M059J (cell line): ENCODE measurements around the gene DISC1. TPM values are rescaled to one million over a fixed set of nuclear protein-coding genes. Genes with fewer than 3 reads are reported as not detected.

ENCODE experiments used
- DNase-seq: peaks from one replicate; pipeline ENCODE4 v3.0.0-alpha.2; 2012; ENCODE audit warnings: low read depth
- total RNA-seq: library from RNA; depleted of rRNA; stranded (reverse); fragments of >200 nt; shearing (Covaris generic); gene quantifications from 2 replicates; pipeline ENCODE4 v1.2.3, GENCODE V29; 2014

DISC1 gene
- total RNA-seq, 1 experiment from 2014 or later, result 5.8 TPM

DNA sequence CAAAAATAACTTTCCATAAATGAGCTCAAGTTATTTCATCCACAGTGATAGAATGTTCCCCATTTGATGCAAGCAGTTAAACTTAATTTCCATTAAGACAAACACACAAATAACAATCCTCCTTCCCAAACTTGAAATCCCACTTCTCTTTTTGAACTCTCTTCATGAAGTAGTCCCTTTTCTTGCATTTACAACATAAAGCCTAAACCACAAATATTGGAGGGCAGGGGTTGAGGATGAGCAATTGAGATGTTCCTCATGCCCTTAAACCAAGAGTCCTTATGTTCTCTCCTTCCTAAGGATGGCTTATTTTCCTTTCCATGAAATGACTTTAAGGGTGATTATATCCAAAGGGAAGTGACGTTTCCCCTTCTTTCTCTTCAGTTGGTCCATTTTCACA lies 228.8 kb downstream of the DISC1 start:
- DNase-seq, result no peak

GRCh38 chr1:231855926-231856325 lies 229.3 kb downstream of the DISC1 start:
- no peak for DNase-seq

DNA sequence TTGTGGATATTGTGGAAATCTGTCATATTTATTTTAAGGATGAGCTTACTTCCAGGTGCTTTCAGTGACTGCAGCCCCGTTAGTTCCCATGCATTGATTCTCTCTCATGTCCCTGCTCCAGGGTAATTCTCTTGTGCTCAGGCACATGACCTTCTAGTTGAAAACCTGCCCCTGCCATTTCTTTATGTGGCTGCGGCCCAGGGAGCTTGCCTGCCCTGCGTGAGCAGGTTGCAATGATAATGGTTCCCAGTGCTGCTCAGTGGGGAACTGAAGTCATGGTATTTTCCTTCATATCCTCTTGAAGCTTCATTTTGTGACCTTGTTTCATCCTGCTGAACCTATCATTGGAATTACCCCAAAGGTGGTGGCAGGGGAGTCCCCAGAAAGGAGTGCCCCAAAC lies 229.8 kb downstream of the DISC1 start:
- DNase-seq, result no peak

DNA sequence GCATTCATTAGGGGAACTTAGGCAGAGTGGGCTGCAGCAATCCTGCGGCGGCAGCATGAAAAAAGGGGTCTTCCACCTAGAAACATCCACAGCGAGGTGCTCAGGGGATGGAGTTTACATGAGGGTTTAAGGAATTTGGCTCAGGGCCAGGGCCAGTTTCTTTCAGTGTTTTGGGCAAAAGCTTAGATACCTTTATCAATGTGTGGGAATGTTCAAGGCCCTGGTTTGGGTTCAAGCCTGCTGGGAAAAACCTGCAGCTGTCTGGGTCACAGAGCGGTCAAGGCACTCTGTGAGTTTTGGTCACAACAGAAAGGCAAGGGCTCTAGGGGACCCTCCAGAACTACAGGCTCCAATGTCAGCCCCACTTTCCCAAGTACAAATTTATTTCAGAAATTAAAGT lies 230.3 kb downstream of the DISC1 start:
- DNase-seq, result no peak

DNA sequence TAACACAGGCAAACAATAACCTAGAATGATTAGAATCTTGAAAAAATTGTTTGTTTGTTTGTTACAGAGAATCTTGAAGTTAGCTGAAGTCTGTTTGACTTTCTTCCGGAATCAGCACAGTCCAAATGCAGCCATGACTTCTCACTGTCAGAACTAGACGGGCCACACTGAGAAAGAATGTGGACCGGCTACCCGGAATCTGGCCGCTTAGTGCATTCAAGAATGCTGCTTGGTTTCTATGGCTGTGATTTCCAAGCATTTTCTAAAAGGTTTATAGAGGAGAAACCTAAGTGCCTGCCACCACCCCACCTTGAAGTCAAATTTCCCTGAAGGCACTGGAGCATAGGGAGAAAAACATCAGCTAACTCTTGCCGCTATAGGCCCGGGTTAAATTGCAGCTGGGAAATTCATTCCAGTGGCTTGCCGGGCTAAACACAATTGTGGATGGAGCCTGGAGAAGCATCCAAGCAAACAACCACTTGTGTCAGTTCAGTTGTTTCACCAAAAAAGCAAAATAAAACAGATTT lies 231.1 kb downstream of the DISC1 start:
- no peak for DNase-seq

- no peak for DNase-seq
Measured at GRCh38 chr1:231860221-231861088, 233.9 kb downstream of the DISC1 start.

- no peak for DNase-seq
Measured at GRCh38 chr1:231861541-231862481, 235.2 kb downstream of the DISC1 start.

DNA sequence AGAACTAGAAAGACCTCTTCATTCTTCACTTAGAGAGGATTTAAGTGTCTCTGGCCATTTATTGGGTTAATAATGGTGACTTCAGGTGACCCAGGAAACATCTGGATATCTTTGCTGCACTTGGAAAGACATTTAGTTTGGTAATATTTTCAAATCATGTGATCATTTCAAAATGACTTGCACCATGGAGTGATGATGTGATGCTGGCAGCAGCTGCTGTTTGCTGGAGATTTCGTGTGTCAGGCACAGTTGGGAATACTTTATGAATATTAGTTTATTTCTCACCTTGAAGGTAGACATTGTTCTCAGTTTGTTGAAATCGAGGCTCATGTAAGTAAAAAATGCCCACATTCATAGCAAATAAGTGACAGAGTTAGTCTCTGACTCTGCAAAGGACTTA lies 236.0 kb downstream of the DISC1 start:
- DNase-seq, result no peak

- DNase-seq, result no peak
Measured at GRCh38 chr1:231865331-231865730, 238.7 kb downstream of the DISC1 start.

- DNase-seq, result peak; percentile 67
Measured at GRCh38 chr1:231866392-231867331, 240.1 kb downstream of the DISC1 start.

GRCh38 chr1:231867607-231868006 lies 241.0 kb downstream of the DISC1 start:
- peak; percentile 23 for DNase-seq

GRCh38 chr1:231869364-231869763 lies 242.8 kb downstream of the DISC1 start:
- DNase-seq, result no peak

- no peak for DNase-seq
Measured at GRCh38 chr1:231871471-231871870, 244.9 kb downstream of the DISC1 start.

DNA sequence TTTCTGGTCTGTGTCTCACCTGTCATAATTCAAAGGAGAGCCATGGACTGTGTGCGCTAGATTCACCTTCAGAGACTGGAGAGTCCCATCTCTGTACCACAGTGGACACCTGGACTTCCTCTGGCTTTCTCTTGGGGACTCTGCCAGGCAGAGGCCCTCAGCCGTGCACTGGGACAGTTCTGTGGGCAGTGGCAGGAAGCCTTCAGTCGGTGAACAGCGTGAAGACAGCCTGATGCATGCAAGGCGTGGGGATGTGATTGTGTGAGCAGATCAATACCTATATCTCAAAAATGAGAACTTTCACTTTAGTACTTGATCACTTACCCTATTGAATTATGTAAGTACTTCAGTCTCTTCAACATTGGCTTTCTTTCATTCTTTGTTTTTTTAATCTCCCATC lies 245.3 kb downstream of the DISC1 start:
- DNase-seq, result no peak

DNA sequence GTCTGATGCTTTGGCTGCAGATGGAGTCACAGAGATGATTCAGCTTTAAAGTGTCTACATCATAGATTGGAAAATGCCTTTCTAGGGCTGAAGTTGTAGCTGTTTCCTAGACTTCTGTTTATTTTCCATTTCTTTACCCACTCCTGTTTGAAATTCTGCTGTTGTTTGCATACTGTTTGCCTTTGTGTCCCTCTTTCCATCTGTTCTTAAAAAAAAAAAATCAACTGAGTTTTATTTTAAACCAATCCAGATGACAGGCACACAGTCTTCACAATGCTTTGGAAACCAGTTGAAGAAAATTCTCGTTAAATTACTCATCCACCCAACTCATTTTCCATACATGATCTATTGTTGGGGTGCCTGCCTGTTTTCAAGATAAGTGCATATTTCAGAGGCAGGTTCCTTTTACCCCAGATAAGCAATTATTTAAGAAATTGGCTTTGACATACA lies 245.9 kb downstream of the DISC1 start:
- peak; percentile 67 for DNase-seq

GRCh38 chr1:231878737-231879136 lies 252.1 kb downstream of the DISC1 start:
- no peak for DNase-seq

- no peak for DNase-seq
Measured at GRCh38 chr1:231879296-231879695, 252.7 kb downstream of the DISC1 start.

GRCh38 chr1:231882333-231882732 lies 255.7 kb downstream of the DISC1 start:
- no peak for DNase-seq

DNA sequence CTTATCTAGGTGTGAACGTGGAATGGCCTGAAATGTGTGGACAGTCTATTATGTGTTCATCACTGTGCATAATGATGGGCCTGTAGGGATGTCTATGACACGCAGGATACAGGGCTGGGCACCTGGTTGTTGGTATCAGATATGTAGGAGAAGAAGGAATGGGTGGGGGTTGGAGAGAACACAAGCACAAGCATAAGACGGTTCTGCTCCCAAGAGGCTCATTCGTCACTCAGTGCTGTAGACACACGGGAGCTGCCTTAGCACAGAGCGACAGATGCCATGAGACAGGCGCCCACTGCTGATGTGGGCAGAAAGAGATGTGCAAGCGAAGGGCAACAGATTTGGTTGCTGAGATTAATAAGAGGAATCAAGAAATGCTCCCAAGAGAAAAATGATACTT lies 256.2 kb downstream of the DISC1 start:
- no peak for DNase-seq

DNA sequence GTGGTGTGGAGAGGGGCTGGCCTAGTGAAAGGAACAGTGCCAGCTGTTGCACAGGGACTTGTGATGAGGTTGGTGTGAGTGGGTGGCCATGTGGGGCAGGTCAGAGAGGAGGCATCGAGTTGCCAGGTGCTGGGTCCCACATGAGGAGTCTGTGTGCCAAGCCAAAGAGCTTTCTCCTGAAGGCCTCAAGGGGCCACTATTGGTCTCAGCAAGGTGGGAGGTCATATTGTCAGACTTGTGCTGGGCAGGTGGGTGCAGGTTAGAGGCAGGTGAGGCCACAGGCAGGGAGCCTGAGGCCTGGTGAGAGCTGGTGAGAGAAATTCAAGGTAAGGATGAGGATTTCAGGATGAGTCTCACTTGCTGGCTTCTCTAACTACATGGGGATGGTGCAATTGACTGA lies 256.8 kb downstream of the DISC1 start:
- DNase-seq, result no peak

DNA sequence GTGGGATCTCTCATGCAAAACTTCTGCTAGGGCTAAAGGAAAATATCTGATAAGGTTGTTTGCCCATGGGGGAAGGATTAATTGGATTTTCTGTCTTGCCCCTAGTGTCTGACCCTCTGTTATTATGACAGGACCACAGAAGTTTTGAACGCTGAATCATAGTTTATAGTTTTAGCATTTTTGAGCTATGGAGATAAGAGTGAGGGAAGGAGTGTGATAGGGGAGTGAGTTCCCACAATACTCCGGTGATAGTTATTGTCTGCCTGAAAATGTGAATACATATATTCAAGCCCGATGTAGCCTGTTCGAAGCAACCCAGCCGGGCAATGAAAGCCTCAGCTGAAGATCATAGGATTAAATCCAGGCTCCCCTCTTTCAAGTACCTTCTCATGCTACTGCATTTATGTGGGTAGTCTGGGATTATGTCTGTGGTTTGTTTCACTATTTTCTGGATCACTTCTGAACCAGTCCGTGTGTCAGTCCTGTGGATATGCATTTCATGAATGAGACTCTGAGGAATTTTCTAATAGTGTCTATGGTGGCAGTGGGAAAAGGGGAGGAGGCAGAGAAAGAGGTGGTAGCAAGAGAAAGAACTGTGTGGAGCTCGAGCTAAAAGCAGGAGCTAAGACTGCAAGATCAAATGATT lies 258.7 kb downstream of the DISC1 start:
- DNase-seq, result peak; percentile 84
